Loucy (cell line): ENCODE data around the gene C8G.

ENCODE experiments used
- CTCF ChIP-seq: fragments of 200-600 bp; sonication (generic); conservative IDR thresholded peaks from 2 replicates; pipeline ENCODE4 v1.5.1; 2014; ENCODE audit warnings: mild to moderate bottlenecking, antibody characterized with exemption, low read length
- EZH2phosphoT487 ChIP-seq: fragments of 200-600 bp; IDR thresholded peaks from 2 replicates; pipeline ENCODE4 v1.6.1; 2018; ENCODE audit warnings: antibody characterized with exemption, mild to moderate bottlenecking, moderate library complexity, borderline replicate concordance

- TF ChIP-seq CTCF (no peak), EZH2phosphoT487 (no peak)
Observed at GRCh38 chr9:136906266-136906665, 38.8 kb upstream of the C8G start.
